Panc1 (cell line): ENCODE data around the gene IL34. TPM values are rescaled to one million over a fixed set of nuclear protein-coding genes. Genes with fewer than 3 reads are reported as not detected.

Experiments used
- ATAC-seq: fragments of 200-7000 bp; cut with Tn5 transposase; 2 replicates; pipeline ENCODE4 v1.9.1; 2020; ENCODE audit warnings: mild to moderate bottlenecking, moderate library complexity
- BruUV-seq: library from RNA; stranded (reverse); fragments of 400-500 nt; replicated peaks from 2 replicates; lab custom pipeline; 2021; lab: Mats Ljungman, UMichigan
- CTCF ChIA-PET: fragments of 300-600 bp; sonication (Branson Sonifier 250); formaldehyde crosslinking; loops from one replicate; lab custom pipeline; 2022; ENCODE audit warnings: antibody characterized with exemption; lab: Charles Lee
- POLR2A ChIA-PET: fragments of 300-600 bp; sonication (Branson Sonifier 250); formaldehyde crosslinking; loops from one replicate; lab custom pipeline; 2022; ENCODE audit warnings: antibody characterized with exemption; lab: Charles Lee
- DNase-seq: peaks from one replicate; pipeline ENCODE4 v3.0.0-alpha.2; 2010; ENCODE audit warnings: low read depth, low spot score
- H3K27ac ChIP-seq: 2 replicates; pipeline ENCODE4 v1.5.1; 2011; ENCODE audit warnings: mild to moderate bottlenecking, low read length, inconsistent platforms
- H3K27me3 ChIP-seq: fragments of 200-500 bp; sonication (Bioruptor generic); 2 replicates; pipeline ENCODE4 v1.6.0; 2014; ENCODE audit warnings: low read length, inconsistent platforms; ENCODE audit not compliant: control insufficient read depth, insufficient read depth
- H3K36me3 ChIP-seq: fragments of 200-500 bp; sonication (Bioruptor generic); 2 replicates; pipeline ENCODE4 v1.5.1; 2014; ENCODE audit warnings: inconsistent platforms, mild to moderate bottlenecking, low read length, moderate library complexity; ENCODE audit not compliant: control insufficient read depth, insufficient read depth
- H3K4me1 ChIP-seq: 2 replicates; pipeline ENCODE4 v1.5.1; 2011; ENCODE audit warnings: inconsistent platforms, mild to moderate bottlenecking, low read length, moderate library complexity; ENCODE audit not compliant: control insufficient read depth, insufficient read depth
- H3K4me3 ChIP-seq, 2 experiments: 2 replicates each; pipeline ENCODE4 v1.5.1; 2011 to 2012; ENCODE audit warnings: low read depth in 2 of 2, low read length in 2 of 2, mild to moderate bottlenecking in 2 of 2, inconsistent platforms in 1 of 2, moderate library complexity in 1 of 2
- H3K9me3 ChIP-seq: fragments of 200-500 bp; sonication (Bioruptor generic); 2 replicates; pipeline ENCODE4 v1.5.1; 2014; ENCODE audit warnings: low read depth, mild to moderate bottlenecking, inconsistent platforms, low read length, moderate library complexity; ENCODE audit not compliant: control insufficient read depth, insufficient read depth
- POLR2AphosphoS5 ChIP-seq: IDR thresholded peaks from 2 replicates; pipeline ENCODE4 v1.6.1; 2012; ENCODE audit warnings: mild to moderate bottlenecking, low read depth, low read length, moderate library complexity
- SIN3A ChIP-seq: IDR thresholded peaks from 2 replicates; pipeline ENCODE4 v1.6.1; 2012; ENCODE audit warnings: low read depth, mild to moderate bottlenecking, low read length, moderate library complexity, borderline replicate concordance; ENCODE audit not compliant: insufficient read depth
- TCF7L2 ChIP-seq: IDR thresholded peaks from 2 replicates; pipeline ENCODE4 v1.6.1; 2011; ENCODE audit warnings: mild to moderate bottlenecking, low read depth, low read length, inconsistent platforms
- in situ Hi-C: cut with HindIII; loops from 2 replicates; pipeline ENCODE4 v1.10.0; 2016; ENCODE audit warnings: low sequenced_read_pairs, low pct_unique_long_range_greater_than_20kb
- intact Hi-C: fragments of 100-400 bp; cut with micrococcal nuclease; formaldehyde crosslinking; loops from one replicate; pipeline ENCODE4 v1.10.0; 2022; ENCODE audit not compliant: unreplicated experiment
- total RNA-seq: library from RNA; stranded (reverse); gene quantifications from one replicate; pipeline ENCODE4 v1.2.1, GENCODE V29; 2021; ENCODE audit not compliant: unreplicated experiment
- TF ChIP-seq, protein P1 (sequence below): fragments of 450-650 bp; IDR thresholded peaks from 2 replicates; pipeline ENCODE4 v1.5.1; 2017; ENCODE audit warnings: mild to moderate bottlenecking
- TF ChIP-seq, protein P2 (sequence below), 2 experiments: IDR thresholded peaks; 2 replicates each; pipeline ENCODE4 v1.6.1; 2011 to 2012; ENCODE audit warnings: low read depth in 2 of 2, control low read depth in 1 of 2, low read length in 1 of 2, mild to moderate bottlenecking in 1 of 2, moderate library complexity in 1 of 2; ENCODE audit not compliant: insufficient read depth in 1 of 2

Gene IL34
- total RNA-seq, 1 experiment from 2014 or later, result 5.8 TPM

DNA sequence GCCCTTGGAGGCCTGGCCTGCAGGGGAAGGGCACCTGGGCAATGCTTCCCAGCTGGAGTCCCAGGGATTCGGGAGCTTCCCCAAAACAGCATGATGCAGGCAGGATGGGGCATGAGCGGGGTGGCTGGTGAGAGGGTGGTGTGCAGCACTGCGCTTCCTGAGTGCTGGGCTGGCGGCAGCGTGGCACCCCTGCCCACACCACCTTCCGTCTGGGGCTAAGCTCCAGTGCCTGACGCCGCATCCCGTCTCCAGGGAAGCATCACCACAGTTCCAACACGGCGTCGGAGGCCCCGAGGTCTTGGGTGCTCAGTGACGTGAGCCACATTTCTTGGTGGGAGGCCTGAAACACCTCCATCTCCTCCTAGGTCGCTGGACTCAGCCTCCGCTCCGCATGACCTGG is 53.3 kb downstream of the IL34 start:
- Histone ChIP-seq H3K4me3 (no peak overlapping the region), H3K27ac (no peak overlapping the region), H3K4me1 (peaks cover 21% of the 10 kb centered on the region), H3K9me3 (no peaks in the 10 kb centered on the region), H3K27me3 (no peaks in the 10 kb centered on the region), H3K36me3 (no peaks in the 10 kb centered on the region)
- no TSS peak for BruUV-seq
- CTCF ChIA-PET, result no interaction called here
- in situ Hi-C loops, result no loop called here
- POLR2A ChIA-PET, result no interaction called here
- DNase-seq (no peak), ATAC-seq (no peak)
- intact Hi-C loops, result loop anchor here (5.0 kb wide), 1 partner anchor 53 kb away; no protein-coding TSS in a partner anchor
- TF ChIP-seq TCF7L2, result no peak
- TF ChIP-seq SIN3A, result no peak
- no peak for TF ChIP-seq POLR2AphosphoS5
- TF ChIP-seq, protein P1, sequence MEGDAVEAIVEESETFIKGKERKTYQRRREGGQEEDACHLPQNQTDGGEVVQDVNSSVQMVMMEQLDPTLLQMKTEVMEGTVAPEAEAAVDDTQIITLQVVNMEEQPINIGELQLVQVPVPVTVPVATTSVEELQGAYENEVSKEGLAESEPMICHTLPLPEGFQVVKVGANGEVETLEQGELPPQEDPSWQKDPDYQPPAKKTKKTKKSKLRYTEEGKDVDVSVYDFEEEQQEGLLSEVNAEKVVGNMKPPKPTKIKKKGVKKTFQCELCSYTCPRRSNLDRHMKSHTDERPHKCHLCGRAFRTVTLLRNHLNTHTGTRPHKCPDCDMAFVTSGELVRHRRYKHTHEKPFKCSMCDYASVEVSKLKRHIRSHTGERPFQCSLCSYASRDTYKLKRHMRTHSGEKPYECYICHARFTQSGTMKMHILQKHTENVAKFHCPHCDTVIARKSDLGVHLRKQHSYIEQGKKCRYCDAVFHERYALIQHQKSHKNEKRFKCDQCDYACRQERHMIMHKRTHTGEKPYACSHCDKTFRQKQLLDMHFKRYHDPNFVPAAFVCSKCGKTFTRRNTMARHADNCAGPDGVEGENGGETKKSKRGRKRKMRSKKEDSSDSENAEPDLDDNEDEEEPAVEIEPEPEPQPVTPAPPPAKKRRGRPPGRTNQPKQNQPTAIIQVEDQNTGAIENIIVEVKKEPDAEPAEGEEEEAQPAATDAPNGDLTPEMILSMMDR, result no peak
- TF ChIP-seq, protein P2, sequence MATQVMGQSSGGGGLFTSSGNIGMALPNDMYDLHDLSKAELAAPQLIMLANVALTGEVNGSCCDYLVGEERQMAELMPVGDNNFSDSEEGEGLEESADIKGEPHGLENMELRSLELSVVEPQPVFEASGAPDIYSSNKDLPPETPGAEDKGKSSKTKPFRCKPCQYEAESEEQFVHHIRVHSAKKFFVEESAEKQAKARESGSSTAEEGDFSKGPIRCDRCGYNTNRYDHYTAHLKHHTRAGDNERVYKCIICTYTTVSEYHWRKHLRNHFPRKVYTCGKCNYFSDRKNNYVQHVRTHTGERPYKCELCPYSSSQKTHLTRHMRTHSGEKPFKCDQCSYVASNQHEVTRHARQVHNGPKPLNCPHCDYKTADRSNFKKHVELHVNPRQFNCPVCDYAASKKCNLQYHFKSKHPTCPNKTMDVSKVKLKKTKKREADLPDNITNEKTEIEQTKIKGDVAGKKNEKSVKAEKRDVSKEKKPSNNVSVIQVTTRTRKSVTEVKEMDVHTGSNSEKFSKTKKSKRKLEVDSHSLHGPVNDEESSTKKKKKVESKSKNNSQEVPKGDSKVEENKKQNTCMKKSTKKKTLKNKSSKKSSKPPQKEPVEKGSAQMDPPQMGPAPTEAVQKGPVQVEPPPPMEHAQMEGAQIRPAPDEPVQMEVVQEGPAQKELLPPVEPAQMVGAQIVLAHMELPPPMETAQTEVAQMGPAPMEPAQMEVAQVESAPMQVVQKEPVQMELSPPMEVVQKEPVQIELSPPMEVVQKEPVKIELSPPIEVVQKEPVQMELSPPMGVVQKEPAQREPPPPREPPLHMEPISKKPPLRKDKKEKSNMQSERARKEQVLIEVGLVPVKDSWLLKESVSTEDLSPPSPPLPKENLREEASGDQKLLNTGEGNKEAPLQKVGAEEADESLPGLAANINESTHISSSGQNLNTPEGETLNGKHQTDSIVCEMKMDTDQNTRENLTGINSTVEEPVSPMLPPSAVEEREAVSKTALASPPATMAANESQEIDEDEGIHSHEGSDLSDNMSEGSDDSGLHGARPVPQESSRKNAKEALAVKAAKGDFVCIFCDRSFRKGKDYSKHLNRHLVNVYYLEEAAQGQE (IDR thresholded peaks at IDR 0.05; ENCODE audit: insufficient read depth in 1 of 2, low read depth in 2 of 2, low read length in 1 of 2), result no peak

DNA sequence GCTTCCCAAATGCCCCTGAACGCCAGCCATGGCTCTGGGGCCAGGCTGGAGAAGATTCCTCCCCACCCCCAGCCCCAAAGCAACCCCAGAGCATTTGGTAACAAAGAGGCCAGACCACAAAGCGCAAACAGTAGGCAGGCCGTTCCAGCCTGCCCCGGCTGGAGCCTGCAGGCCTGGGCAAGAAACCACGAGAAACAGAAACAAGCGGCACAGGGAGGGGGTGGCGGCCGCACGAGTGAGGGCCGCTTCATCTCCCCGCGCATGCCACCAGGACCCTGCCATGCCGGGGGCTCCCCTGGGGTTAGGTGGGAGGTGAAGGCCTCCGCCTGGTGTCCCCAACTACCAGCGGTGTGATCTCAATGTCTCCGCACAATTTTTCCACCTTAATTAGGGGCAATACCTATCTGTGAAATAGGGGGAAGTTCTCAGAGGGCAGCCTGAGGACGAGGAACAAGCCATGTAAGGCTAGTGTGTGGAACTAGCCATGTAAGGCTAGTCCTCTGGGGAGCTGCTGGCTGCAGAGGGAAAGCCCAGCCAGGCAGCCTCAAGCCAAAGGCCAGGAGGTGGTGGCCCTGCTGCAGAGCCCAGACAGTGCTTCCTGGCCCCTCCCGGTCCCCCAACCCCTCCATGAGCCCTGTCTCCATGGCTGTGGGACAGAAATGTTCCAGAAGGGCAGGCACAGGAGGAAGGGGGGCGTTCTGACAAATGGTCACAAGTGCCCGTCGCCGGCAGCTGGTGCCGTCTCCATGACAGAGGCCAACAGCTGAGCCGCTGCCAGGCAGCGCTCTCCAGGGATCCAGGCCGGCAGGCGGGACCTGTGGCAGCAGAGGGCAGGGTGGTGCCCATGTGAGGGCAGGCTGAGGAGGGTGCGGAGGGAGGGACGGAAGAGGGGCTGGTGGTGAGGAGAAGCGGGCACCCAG is 54.0 kb downstream of the IL34 start:
- H3K27me3 ChIP-seq, result no peaks in the 10 kb centered on the region
- H3K4me3 ChIP-seq, result no peak overlapping the region
- peaks cover 17% of the 10 kb centered on the region for H3K4me1 ChIP-seq
- no peaks in the 10 kb centered on the region for H3K9me3 ChIP-seq
- no TSS peak for BruUV-seq
- H3K36me3 ChIP-seq, result no peaks in the 10 kb centered on the region
- DNase-seq, result no peak
- H3K27ac ChIP-seq, result no peak overlapping the region
- in situ Hi-C loops (no loop called here), intact Hi-C loops (no loop called here)
- TF ChIP-seq TCF7L2 (no peak), SIN3A (no peak), POLR2AphosphoS5 (no peak)
- TF ChIP-seq, protein P1, result no peak
- ChIA-PET CTCF (no interaction called here), POLR2A (no interaction called here)
- no peak for ATAC-seq
